Mesenchymal stem cell (in vitro differentiated cells and primary cell): ENCODE results near the gene XPA.

Source experiments
- DNase-seq: peaks from one replicate; pipeline ENCODE4 v3.0.0-alpha.2; 2013
- H2AFZ ChIP-seq: one replicate; pipeline ENCODE4 v1.6.1; 2013; ENCODE audit warnings: low read depth, mild to moderate bottlenecking, control low read depth, inconsistent platforms, low read length, moderate library complexity
- H2AK5ac ChIP-seq: 2 replicates; pipeline ENCODE4 v1.6.1; 2013; ENCODE audit warnings: low read length, moderate library complexity, mild to moderate bottlenecking, inconsistent platforms; ENCODE audit not compliant: severe bottlenecking
- H2BK120ac ChIP-seq: one replicate; pipeline ENCODE4 v1.6.1; 2013; ENCODE audit warnings: low read depth, mild to moderate bottlenecking, inconsistent platforms, low read length, moderate library complexity
- H2BK12ac ChIP-seq, 2 experiments: one replicate each; pipeline ENCODE4 v1.6.1; 2013; ENCODE audit warnings: inconsistent platforms in 2 of 2, low read length in 2 of 2, mild to moderate bottlenecking in 2 of 2, moderate library complexity in 2 of 2, control low read depth in 1 of 2
- H2BK15ac ChIP-seq: one replicate; pipeline ENCODE4 v1.6.1; 2013; ENCODE audit warnings: mild to moderate bottlenecking, low read depth, inconsistent platforms; ENCODE audit not compliant: poor library complexity, severe bottlenecking
- H2BK5ac ChIP-seq: 2 replicates; pipeline ENCODE4 v1.6.1; 2013; ENCODE audit warnings: low read depth, mild to moderate bottlenecking, low read length, control low read depth, inconsistent platforms; ENCODE audit not compliant: poor library complexity, severe bottlenecking
- H3K14ac ChIP-seq, 2 experiments: one replicate each; pipeline ENCODE4 v1.6.1; 2013; ENCODE audit warnings: inconsistent platforms in 2 of 2, low read length in 2 of 2, control low read depth in 1 of 2, mild to moderate bottlenecking in 1 of 2, moderate library complexity in 1 of 2
- H3K18ac ChIP-seq, 2 experiments: one replicate each; pipeline ENCODE4 v1.6.1; 2013; ENCODE audit warnings: inconsistent platforms in 2 of 2, low read length in 2 of 2, control low read depth in 1 of 2, low read depth in 1 of 2, mild to moderate bottlenecking in 1 of 2
- H3K23ac ChIP-seq, 2 experiments: one replicate each; pipeline ENCODE4 v1.6.1; 2013; ENCODE audit warnings: inconsistent platforms in 2 of 2, low read length in 2 of 2, mild to moderate bottlenecking in 2 of 2, moderate library complexity in 2 of 2, control low read depth in 1 of 2
- H3K27ac ChIP-seq: 2 replicates; pipeline ENCODE4 v1.5.1; 2013; ENCODE audit warnings: mild to moderate bottlenecking, moderate library complexity, low read length, control low read depth, inconsistent platforms; ENCODE audit not compliant: poor library complexity, severe bottlenecking
- H3K27me3 ChIP-seq, 2 experiments: 2 replicates each; pipeline versions ENCODE4 v1.6.1 to v1.7.0; 2013; ENCODE audit warnings: low read length in 2 of 2, mild to moderate bottlenecking in 2 of 2, moderate library complexity in 2 of 2, control low read depth in 1 of 2, inconsistent platforms in 1 of 2; ENCODE audit not compliant: control insufficient read depth in 1 of 2, insufficient read depth in 1 of 2
- H3K36me3 ChIP-seq, 2 experiments: 2 replicates each; pipeline versions ENCODE4 v1.6.1 to v1.7.0; 2013; ENCODE audit warnings: low read length in 2 of 2, control low read depth in 1 of 2, inconsistent platforms in 1 of 2, low read depth in 1 of 2, mild to moderate bottlenecking in 1 of 2; ENCODE audit not compliant: insufficient read depth in 2 of 2, control insufficient read depth in 1 of 2
- H3K4ac ChIP-seq, 2 experiments: one replicate each; pipeline ENCODE4 v1.6.1; 2013; ENCODE audit warnings: inconsistent platforms in 2 of 2, low read length in 2 of 2, mild to moderate bottlenecking in 2 of 2, moderate library complexity in 2 of 2, control low read depth in 1 of 2, low read depth in 1 of 2
- H3K4me1 ChIP-seq: 2 replicates; pipeline ENCODE4 v1.6.1; 2013; ENCODE audit warnings: low read depth, low read length, control low read depth; ENCODE audit not compliant: control insufficient read depth, insufficient read depth
- H3K4me2 ChIP-seq: 2 replicates; pipeline ENCODE4 v1.6.1; 2013; ENCODE audit warnings: low read length, mild to moderate bottlenecking, inconsistent platforms; ENCODE audit not compliant: poor library complexity, severe bottlenecking
- H3K4me3 ChIP-seq, 2 experiments: 2 replicates each; pipeline versions ENCODE4 v1.5.1 to v1.7.0; 2013; ENCODE audit warnings: low read length in 2 of 2, mild to moderate bottlenecking in 2 of 2, control low read depth in 1 of 2, low read depth in 1 of 2; ENCODE audit not compliant: insufficient read depth in 1 of 2
- H3K79me1 ChIP-seq: replicated peaks from 2 replicates; pipeline ENCODE4 v1.6.1; 2013; ENCODE audit warnings: mild to moderate bottlenecking, control low read depth, low read length, inconsistent platforms; ENCODE audit not compliant: poor library complexity, severe bottlenecking
- H3K9ac ChIP-seq: 2 replicates; pipeline ENCODE4 v1.7.0; 2013; ENCODE audit warnings: mild to moderate bottlenecking, low read length, moderate library complexity
- H3K9me3 ChIP-seq: 2 replicates; pipeline ENCODE4 v1.7.0; 2013; ENCODE audit warnings: mild to moderate bottlenecking, low read length; ENCODE audit not compliant: control insufficient read depth
- H4K8ac ChIP-seq: one replicate; pipeline ENCODE4 v1.6.1; 2013; ENCODE audit warnings: inconsistent platforms, mild to moderate bottlenecking, low read length, moderate library complexity
- H4K91ac ChIP-seq: one replicate; pipeline ENCODE4 v1.6.1; 2013; ENCODE audit warnings: mild to moderate bottlenecking, low read length, inconsistent platforms
- WGBS: methylation state at CpG from one replicate; pipeline ENCODE4 v1.1.7; 2013; ENCODE audit warnings: mixed read lengths; 5-methylcytosine and 5-hydroxymethylcytosine counted together

Gene XPA

GRCh38 chr9:97742545-97742944 is 45.4 kb upstream of the XPA start:
- 90% methylated on average over 9 of the region's 10 CpGs for WGBS

DNA sequence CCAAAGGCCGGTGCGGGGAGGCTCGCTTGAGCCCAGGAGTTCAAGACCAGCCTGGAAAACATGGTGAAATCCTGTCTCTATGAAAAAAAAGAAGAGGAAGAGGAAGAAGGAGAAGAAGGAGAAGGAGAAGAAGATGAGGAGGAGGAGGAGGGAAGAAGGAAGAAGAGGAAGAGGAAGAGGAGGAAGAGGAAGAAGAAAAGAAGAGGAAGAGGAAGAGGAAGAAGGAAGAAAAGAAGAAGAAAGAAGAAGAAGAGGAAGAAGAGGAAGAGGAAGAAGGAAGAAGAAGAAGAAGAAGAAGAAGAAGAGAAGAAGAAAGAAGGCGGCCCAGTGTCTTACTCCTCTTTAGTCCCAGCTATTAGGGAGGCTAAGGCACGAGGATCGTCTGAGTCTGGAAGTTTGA is 44.8 kb upstream of the XPA start:
- H3K14ac ChIP-seq: no peak overlapping the region

More at GRCh38 chr9:97742545-97742944, 45.4 kb upstream of the XPA start:
- Histone ChIP-seq H3K14ac (no peak overlapping the region), H4K91ac (no peak overlapping the region), H2BK5ac (no peak overlapping the region), H3K18ac (no peak overlapping the region), H3K36me3 (no peaks in the 10 kb centered on the region), H2AFZ (no peak overlapping the region), H4K8ac (no peak overlapping the region), H2AK5ac (no peak overlapping the region), H3K9me3 (peaks cover 14% of the 10 kb centered on the region), H3K4ac (no peak overlapping the region), H3K9ac (no peak overlapping the region), H3K27me3 (peaks cover 53 to 98% of the 10 kb centered on the region in 2 experiments), H3K27ac (no peak overlapping the region), H3K79me1 (no peaks in the 10 kb centered on the region), H3K4me2 (no peak overlapping the region), H3K23ac (no peak overlapping the region), H3K4me3 (no peak overlapping the region), H2BK12ac (no peak overlapping the region), H2BK15ac (no peak overlapping the region), H3K4me1 (peaks cover 11% of the 10 kb centered on the region), H2BK120ac (no peak overlapping the region)
- DNase-seq: no peak

GRCh38 chr9:97740848-97741821 is 44.0 kb upstream of the XPA start:
- Histone ChIP-seq H3K36me3 (no peaks in the 10 kb centered on the region), H3K4ac (no peak overlapping the region), H3K23ac (no peak overlapping the region), H3K27ac (no peak overlapping the region), H3K14ac (peak overlapping the region in 1 of 2 experiments; percentile 41), H3K4me1 (peaks cover 8% of the 10 kb centered on the region), H2BK15ac (no peak overlapping the region), H3K27me3 (peaks cover 53 to 95% of the 10 kb centered on the region in 2 experiments), H3K4me2 (peak overlapping the region; percentile 81), H2BK5ac (no peak overlapping the region), H4K91ac (no peak overlapping the region), H3K18ac (no peak overlapping the region), H3K4me3 (peak overlapping the region; percentile 45 to 61), H4K8ac (no peak overlapping the region), H2AFZ (peak overlapping the region; percentile 36), H2BK120ac (no peak overlapping the region), H3K9me3 (peaks cover 14% of the 10 kb centered on the region), H3K79me1 (no peaks in the 10 kb centered on the region), H2AK5ac (no peak overlapping the region), H2BK12ac (no peak overlapping the region), H3K9ac (peak overlapping the region; percentile 9)
- WGBS: 8% methylated on average over 55 of the region's 56 CpGs
- peak; percentile 44 for DNase-seq

More for the DNA sequence above, 44.8 kb upstream of the XPA start:
- Histone ChIP-seq H3K4me3 (no peak overlapping the region), H2AFZ (no peak overlapping the region), H3K23ac (no peak overlapping the region), H3K9ac (no peak overlapping the region), H2BK120ac (no peak overlapping the region), H2BK12ac (no peak overlapping the region), H2BK15ac (no peak overlapping the region), H3K4ac (no peak overlapping the region), H3K79me1 (no peaks in the 10 kb centered on the region), H3K27ac (no peak overlapping the region), H3K4me2 (no peak overlapping the region), H3K4me1 (peaks cover 8% of the 10 kb centered on the region), H3K27me3 (peaks cover 55 to 98% of the 10 kb centered on the region in 2 experiments), H3K9me3 (peaks cover 14% of the 10 kb centered on the region), H4K91ac (no peak overlapping the region), H2BK5ac (no peak overlapping the region), H2AK5ac (no peak overlapping the region), H3K36me3 (no peaks in the 10 kb centered on the region), H3K18ac (no peak overlapping the region), H4K8ac (no peak overlapping the region)
- 98% methylated on average over 6 of the region's 6 CpGs for WGBS
- DNase-seq: no peak

DNA sequence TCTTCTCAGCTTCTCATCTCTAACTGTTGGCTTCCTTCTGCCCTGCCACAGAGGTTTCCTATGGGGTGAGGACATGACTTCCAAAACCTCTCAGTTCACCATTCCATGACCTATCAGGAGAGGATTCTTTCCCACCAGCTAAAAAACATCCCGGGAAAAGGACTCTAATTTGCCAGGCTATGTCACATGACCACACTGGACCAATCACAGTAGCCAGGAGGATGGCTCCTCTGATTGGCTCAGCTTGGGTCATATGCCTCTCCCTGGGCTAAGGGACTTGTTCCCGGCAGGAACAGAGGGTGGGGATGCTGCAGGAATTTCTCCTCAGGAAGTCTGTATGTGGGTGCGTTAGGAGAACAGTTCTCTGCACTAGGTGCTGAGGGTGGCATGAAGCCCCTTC is 40.3 kb upstream of the XPA start:
- 72% methylated on average over 3 of the region's 3 CpGs for WGBS

More for the DNA sequence above, 40.3 kb upstream of the XPA start:
- H3K4me1 ChIP-seq: peaks cover 8% of the 10 kb centered on the region
- no peak overlapping the region for H2BK120ac ChIP-seq
- no peak overlapping the region for H4K91ac ChIP-seq
- H3K4ac ChIP-seq: no peak overlapping the region
- no peak overlapping the region for H3K27ac ChIP-seq
- no peak overlapping the region for H2BK15ac ChIP-seq
- no peak overlapping the region for H3K18ac ChIP-seq
- H3K9me3 ChIP-seq: peaks cover 5% of the 10 kb centered on the region
- H3K27me3 ChIP-seq: peaks cover 37 to 76% of the 10 kb centered on the region in 2 experiments
- H3K23ac ChIP-seq: no peak overlapping the region
- H3K14ac ChIP-seq: no peak overlapping the region
- no peaks in the 10 kb centered on the region for H3K36me3 ChIP-seq
- no peak overlapping the region for H2BK5ac ChIP-seq
- H3K4me2 ChIP-seq: no peak overlapping the region
- no peaks in the 10 kb centered on the region for H3K79me1 ChIP-seq
- no peak for DNase-seq
- no peak overlapping the region for H4K8ac ChIP-seq
- no peak overlapping the region for H3K9ac ChIP-seq
- H2AFZ ChIP-seq: no peak overlapping the region
- H2AK5ac ChIP-seq: no peak overlapping the region
- no peak overlapping the region for H3K4me3 ChIP-seq
- H2BK12ac ChIP-seq: no peak overlapping the region
